NB4 (cell line): Measurements from ENCODE around the gene CEP120.
A peak's percentile ranks its signal among the peaks of the same experiment; 100 is the strongest.

ENCODE experiments used
- DNase-seq: peaks from one replicate; pipeline ENCODE4 v3.0.0; 2010; ENCODE audit warnings: low read depth
- H3K4me3 ChIP-seq: one replicate; pipeline ENCODE4 v1.5.1; 2011; ENCODE audit warnings: mild to moderate bottlenecking, low read depth, low read length, moderate library complexity
- MAX ChIP-seq: IDR thresholded peaks from 2 replicates; pipeline ENCODE4 v1.6.1; 2011; ENCODE audit warnings: low read depth, low read length
- MYC ChIP-seq: IDR thresholded peaks from 2 replicates; pipeline ENCODE4 v1.6.1; 2011; ENCODE audit warnings: low read depth, low read length
- POLR2A ChIP-seq: IDR thresholded peaks from 2 replicates; pipeline ENCODE4 v1.6.1; 2011; ENCODE audit warnings: mild to moderate bottlenecking; ENCODE audit not compliant: insufficient read length; ENCODE audit errors: extremely low read depth
- TF ChIP-seq, protein P1 (sequence below): IDR thresholded peaks from one replicate; pipeline ENCODE4 v1.5.1; 2012; ENCODE audit warnings: low read depth, low read length

The CEP120 gene

GRCh38 chr5:123398058-123398733 is 25.0 kb downstream of the CEP120 start:
- no peak overlapping the region for H3K4me3 ChIP-seq
- TF ChIP-seq MAX (no peak), MYC (no peak), POLR2A (no peak)
- TF ChIP-seq, protein P1, sequence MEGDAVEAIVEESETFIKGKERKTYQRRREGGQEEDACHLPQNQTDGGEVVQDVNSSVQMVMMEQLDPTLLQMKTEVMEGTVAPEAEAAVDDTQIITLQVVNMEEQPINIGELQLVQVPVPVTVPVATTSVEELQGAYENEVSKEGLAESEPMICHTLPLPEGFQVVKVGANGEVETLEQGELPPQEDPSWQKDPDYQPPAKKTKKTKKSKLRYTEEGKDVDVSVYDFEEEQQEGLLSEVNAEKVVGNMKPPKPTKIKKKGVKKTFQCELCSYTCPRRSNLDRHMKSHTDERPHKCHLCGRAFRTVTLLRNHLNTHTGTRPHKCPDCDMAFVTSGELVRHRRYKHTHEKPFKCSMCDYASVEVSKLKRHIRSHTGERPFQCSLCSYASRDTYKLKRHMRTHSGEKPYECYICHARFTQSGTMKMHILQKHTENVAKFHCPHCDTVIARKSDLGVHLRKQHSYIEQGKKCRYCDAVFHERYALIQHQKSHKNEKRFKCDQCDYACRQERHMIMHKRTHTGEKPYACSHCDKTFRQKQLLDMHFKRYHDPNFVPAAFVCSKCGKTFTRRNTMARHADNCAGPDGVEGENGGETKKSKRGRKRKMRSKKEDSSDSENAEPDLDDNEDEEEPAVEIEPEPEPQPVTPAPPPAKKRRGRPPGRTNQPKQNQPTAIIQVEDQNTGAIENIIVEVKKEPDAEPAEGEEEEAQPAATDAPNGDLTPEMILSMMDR = no peak
- peak; percentile 45 for DNase-seq

- TF ChIP-seq POLR2A = no peak
- TF ChIP-seq MAX = no peak
- TF ChIP-seq, protein P1 = no peak
- no peak for TF ChIP-seq MYC
- no peak for DNase-seq
- H3K4me3 ChIP-seq = no peak overlapping the region
These were observed 25.7 kb downstream of the CEP120 start for GRCh38 chr5:123397538-123397937.

- no peak overlapping the region for H3K4me3 ChIP-seq
These were observed 32.2 kb downstream of the CEP120 start for GRCh38 chr5:123391009-123391408.

DNA sequence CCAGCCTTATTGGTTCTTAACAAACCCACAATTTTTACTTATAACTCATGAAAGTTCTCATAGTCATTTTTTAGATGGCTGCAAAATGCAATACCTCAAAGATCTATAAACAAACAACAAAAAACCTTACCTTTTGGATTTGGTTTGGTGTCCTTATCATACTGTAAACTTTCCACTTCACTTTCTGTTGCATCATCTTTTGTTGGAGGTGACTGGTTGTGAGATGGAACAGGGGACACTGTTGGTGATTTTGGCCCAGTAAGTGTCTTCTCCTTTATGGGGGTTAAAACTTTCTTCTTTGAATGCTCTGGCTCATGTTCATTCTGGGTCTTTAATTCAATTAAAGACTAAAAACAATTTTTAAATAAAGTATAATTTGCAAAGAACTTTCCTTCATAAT is 33.4 kb downstream of the CEP120 start:
- TF ChIP-seq MAX = no peak
- TF ChIP-seq POLR2A = no peak
- TF ChIP-seq, protein P1 = no peak
- no peak for TF ChIP-seq MYC
- H3K4me3 ChIP-seq = no peak overlapping the region
- DNase-seq = no peak

More at GRCh38 chr5:123391009-123391408, 32.2 kb downstream of the CEP120 start:
- TF ChIP-seq, protein P1 = no peak
- TF ChIP-seq POLR2A (no peak), MAX (no peak), MYC (no peak)
- DNase-seq = no peak

GRCh38 chr5:123387313-123387712 is 35.9 kb downstream of the CEP120 start:
- no peak for DNase-seq
- no peak for TF ChIP-seq POLR2A
- no peak for TF ChIP-seq MAX
- TF ChIP-seq, protein P1 = no peak
- no peak for TF ChIP-seq MYC
- H3K4me3 ChIP-seq = no peak overlapping the region
